Hindlimb muscle (tissue), 1 donor: ENCODE measurements around the gene CACNA1C. TPM values are rescaled to one million over a fixed set of nuclear protein-coding genes. Genes with fewer than 3 reads are reported as not detected.

Source experiments
- DNase-seq: peaks from one replicate; pipeline ENCODE4 v3.0.0-alpha.2; 2013
- polyA plus RNA-seq: library from polyadenylated mRNA; unstranded; fragments of 120-200 nt; gene quantifications from one replicate; pipeline ENCODE4 v1.2.1, GENCODE V29; 2013; ENCODE audit not compliant: insufficient read length

CACNA1C gene
- polyA plus RNA-seq, 1 donor, result 3.4 TPM

GRCh38 chr12:2035431-2036055 lies 17.2 kb upstream of the CACNA1C start:
- DNase-seq, result no peak

- DNase-seq, result no peak
Measured at GRCh38 chr12:2039034-2039433, 13.8 kb upstream of the CACNA1C start.

GRCh38 chr12:2043054-2043453 lies 9.7 kb upstream of the CACNA1C start:
- no peak for DNase-seq

- DNase-seq, result no peak
Measured at GRCh38 chr12:2044165-2044564, 8.6 kb upstream of the CACNA1C start.

- DNase-seq, result no peak
Measured at GRCh38 chr12:2046957-2047356, 5.8 kb upstream of the CACNA1C start.

- no peak for DNase-seq
Measured at GRCh38 chr12:2047752-2048151, 5.0 kb upstream of the CACNA1C start.

GRCh38 chr12:2049604-2050540 lies 2.9 kb upstream of the CACNA1C start:
- no peak for DNase-seq

GRCh38 chr12:2051700-2052621 lies 826 bp upstream of the CACNA1C start:
- peak; percentile 26 for DNase-seq

GRCh38 chr12:2053691-2054090 lies 904 bp downstream of the CACNA1C start:
- DNase-seq, result peak; percentile 49

GRCh38 chr12:2054091-2055018 lies 1.6 kb downstream of the CACNA1C start:
- peak; percentile 45 for DNase-seq

- DNase-seq, result no peak
Measured at GRCh38 chr12:2057041-2057794, 4.4 kb downstream of the CACNA1C start.

GRCh38 chr12:2057795-2058408 lies 5.1 kb downstream of the CACNA1C start:
- no peak for DNase-seq

- no peak for DNase-seq
Measured at GRCh38 chr12:2058837-2059236, 6.0 kb downstream of the CACNA1C start.

GRCh38 chr12:2061402-2061801 lies 8.6 kb downstream of the CACNA1C start:
- no peak for DNase-seq

- DNase-seq, result no peak
Measured at GRCh38 chr12:2064071-2064507, 11.3 kb downstream of the CACNA1C start.

GRCh38 chr12:2068653-2069052 lies 15.9 kb downstream of the CACNA1C start:
- DNase-seq, result no peak

- no peak for DNase-seq
Measured at GRCh38 chr12:2070440-2071045, 17.8 kb downstream of the CACNA1C start.

- no peak for DNase-seq
Measured at GRCh38 chr12:2074792-2075191, 22.0 kb downstream of the CACNA1C start.

- DNase-seq, result no peak
Measured at GRCh38 chr12:2075508-2076195, 22.9 kb downstream of the CACNA1C start.
